Muscle of leg (tissue), 11 donors: ENCODE data around the gene SALL3. TPM values are rescaled to one million over a fixed set of nuclear protein-coding genes. Genes with fewer than 3 reads are reported as not detected.

Experiments
- DNase-seq: peaks from one replicate; pipeline ENCODE4 v3.0.0; 2013
- H3K27ac ChIP-seq: one replicate; pipeline ENCODE4 v1.5.1; 2013; ENCODE audit warnings: mild to moderate bottlenecking, low read length, control low read depth
- H3K27me3 ChIP-seq: one replicate; pipeline ENCODE4 v1.6.1; 2013; ENCODE audit warnings: low read length; ENCODE audit not compliant: control insufficient read depth, insufficient read depth
- H3K36me3 ChIP-seq: one replicate; pipeline ENCODE4 v1.6.1; 2013; ENCODE audit warnings: low read length; ENCODE audit not compliant: control insufficient read depth, insufficient read depth
- H3K4me1 ChIP-seq: one replicate; pipeline ENCODE4 v1.6.1; 2013; ENCODE audit warnings: low read length; ENCODE audit not compliant: control insufficient read depth, insufficient read depth
- H3K4me3 ChIP-seq: one replicate; pipeline ENCODE4 v1.5.1; 2013; ENCODE audit warnings: low read length, control low read depth
- H3K9me3 ChIP-seq: replicated peaks from 2 replicates; pipeline ENCODE4 v1.6.1; 2013; ENCODE audit warnings: low read depth, low read length; ENCODE audit not compliant: control insufficient read depth
- WGBS: methylation state at CpG from one replicate; pipeline ENCODE4 v1.1.5; 2013; ENCODE audit warnings: missing lambda C conversion rate; ENCODE audit not compliant: insufficient coverage; 5-methylcytosine and 5-hydroxymethylcytosine counted together
- polyA plus RNA-seq, 8 donors: library from polyadenylated mRNA; unstranded; fragments of 120-200 nt; gene quantifications; one replicate each; pipeline versions ENCODE4 v1.2.1 to v1.2.3, GENCODE V29; 2013; ENCODE audit warnings: inconsistent platforms in 1 of 8, low replicate concordance in 1 of 8; ENCODE audit not compliant: insufficient read length in 8 of 8, insufficient read depth in 1 of 8
- total RNA-seq: library from RNA; stranded (reverse); fragments of 120-200 nt; gene quantifications from one replicate; pipeline ENCODE4 v1.2.4, GENCODE V29; 2013

SALL3 gene
- total and polyA plus RNA-seq, 9 donors = 0.07 to 0.09 TPM; not detected in 7

DNA sequence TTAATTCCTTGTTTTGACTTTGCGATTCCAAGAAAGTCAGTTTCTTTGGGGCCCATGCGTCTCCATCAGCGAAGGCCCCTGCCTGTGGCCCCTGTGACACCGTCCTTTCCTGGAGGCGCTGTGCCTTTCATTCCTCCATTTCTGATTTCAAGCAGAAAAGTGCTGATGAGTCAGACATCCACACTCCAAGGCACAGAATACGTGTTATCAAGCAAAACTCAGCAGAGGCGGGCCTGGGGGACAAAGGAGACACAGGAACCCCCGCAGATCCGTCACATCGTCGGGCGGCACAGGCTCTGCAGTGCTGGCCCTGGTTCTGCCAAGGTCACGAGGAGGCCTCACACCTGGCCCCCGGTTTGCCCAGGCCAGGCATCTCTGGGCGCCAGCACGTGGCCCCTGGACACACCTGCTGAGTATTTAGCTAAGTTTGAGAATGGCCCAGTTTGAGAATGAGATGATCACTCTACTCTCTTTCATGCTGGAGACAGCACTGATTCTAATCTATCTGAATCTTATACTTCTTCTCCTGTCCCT is 7.2 kb upstream of the SALL3 start:
- no peaks in the 10 kb centered on the region for H3K36me3 ChIP-seq
- WGBS = 57% methylated on average over 12 of the region's 16 CpGs
- H3K9me3 ChIP-seq = no peaks in the 10 kb centered on the region
- peaks cover 86% of the 10 kb centered on the region for H3K27me3 ChIP-seq
- no peak for DNase-seq
- H3K27ac ChIP-seq = no peak overlapping the region
- peaks cover 7% of the 10 kb centered on the region for H3K4me1 ChIP-seq
- H3K4me3 ChIP-seq = no peak overlapping the region

- Histone ChIP-seq H3K36me3 (no peaks in the 10 kb centered on the region), H3K27ac (no peak overlapping the region), H3K4me1 (peaks cover 7% of the 10 kb centered on the region), H3K9me3 (no peaks in the 10 kb centered on the region), H3K4me3 (no peak overlapping the region), H3K27me3 (peaks cover 89% of the 10 kb centered on the region)
- 2% methylated on average over 31 of the region's 31 CpGs for WGBS
- no peak for DNase-seq
These were observed 6.7 kb upstream of the SALL3 start for GRCh38 chr18:78972930-78973331.

DNA sequence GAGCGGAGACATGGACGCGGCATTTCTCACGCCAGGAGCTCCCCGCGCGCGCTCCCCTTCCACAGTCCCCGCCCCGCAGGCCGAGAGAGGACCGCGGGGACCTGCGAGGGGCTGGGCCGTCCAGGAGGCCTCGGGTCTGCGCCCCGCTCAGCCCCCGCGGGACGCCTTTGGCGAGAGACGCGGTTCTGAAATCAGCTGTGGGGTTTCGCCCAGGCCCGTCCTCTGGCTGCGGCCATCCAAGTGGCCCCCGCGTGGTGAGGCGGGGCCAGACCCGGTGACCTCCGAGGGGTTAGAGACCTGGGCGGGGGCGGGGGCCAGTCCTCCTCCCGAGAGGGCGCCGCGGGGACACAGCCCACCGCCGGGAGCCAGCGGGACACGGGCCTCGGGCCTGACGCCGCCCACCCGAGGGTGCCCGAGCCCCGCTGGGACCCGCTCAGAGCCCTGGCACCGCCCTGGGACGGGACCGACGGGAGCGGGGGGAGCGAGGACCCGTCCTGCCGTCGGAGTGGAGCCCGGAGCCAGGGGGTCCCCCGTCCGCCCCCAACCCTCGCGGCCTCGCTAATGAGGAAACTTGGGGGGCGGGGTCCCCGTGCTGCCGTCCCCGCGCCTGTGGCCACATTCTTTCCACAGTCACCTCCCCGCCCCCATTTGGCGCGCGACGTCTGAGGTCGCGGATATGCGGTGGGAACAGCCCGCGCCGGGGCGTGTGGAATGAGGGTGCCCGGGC is 6.1 kb upstream of the SALL3 start:
- no peak for DNase-seq
- H3K27me3 ChIP-seq = peaks cover 93% of the 10 kb centered on the region

GRCh38 chr18:78974115-78974761 is 5.4 kb upstream of the SALL3 start:
- no peak overlapping the region for H3K4me3 ChIP-seq
- H3K4me1 ChIP-seq = peaks cover 7% of the 10 kb centered on the region
- WGBS = under 1% methylated on average over 76 of the region's 77 CpGs
- no peaks in the 10 kb centered on the region for H3K9me3 ChIP-seq
- H3K27ac ChIP-seq = no peak overlapping the region
- peaks cover 91% of the 10 kb centered on the region for H3K27me3 ChIP-seq
- H3K36me3 ChIP-seq = no peaks in the 10 kb centered on the region
- no peak for DNase-seq

More for the DNA sequence above, 6.1 kb upstream of the SALL3 start:
- Histone ChIP-seq H3K27ac (no peak overlapping the region), H3K9me3 (no peaks in the 10 kb centered on the region), H3K36me3 (no peaks in the 10 kb centered on the region), H3K4me1 (peaks cover 7% of the 10 kb centered on the region), H3K4me3 (no peak overlapping the region)
- under 1% methylated on average over 80 of the region's 82 CpGs for WGBS

GRCh38 chr18:78975292-78975691 is 4.3 kb upstream of the SALL3 start:
- H3K27me3 ChIP-seq = peaks cover 82% of the 10 kb centered on the region
- 0% methylated on average over 5 of the region's 10 CpGs for WGBS
- DNase-seq = no peak

GRCh38 chr18:78975699-78976335 is 3.8 kb upstream of the SALL3 start:
- H3K4me1 ChIP-seq = peaks cover 8% of the 10 kb centered on the region
- H3K4me3 ChIP-seq = no peak overlapping the region
- no peak overlapping the region for H3K27ac ChIP-seq
- no peak for DNase-seq
- no CpG with 5 or more reads among the region's 4 CpGs for WGBS
- H3K36me3 ChIP-seq = no peaks in the 10 kb centered on the region
- peaks cover 85% of the 10 kb centered on the region for H3K27me3 ChIP-seq
- H3K9me3 ChIP-seq = no peaks in the 10 kb centered on the region

More at GRCh38 chr18:78975292-78975691, 4.3 kb upstream of the SALL3 start:
- H3K4me3 ChIP-seq = no peak overlapping the region
- no peak overlapping the region for H3K27ac ChIP-seq
- H3K9me3 ChIP-seq = no peaks in the 10 kb centered on the region
- peaks cover 7% of the 10 kb centered on the region for H3K4me1 ChIP-seq
- no peaks in the 10 kb centered on the region for H3K36me3 ChIP-seq

DNA sequence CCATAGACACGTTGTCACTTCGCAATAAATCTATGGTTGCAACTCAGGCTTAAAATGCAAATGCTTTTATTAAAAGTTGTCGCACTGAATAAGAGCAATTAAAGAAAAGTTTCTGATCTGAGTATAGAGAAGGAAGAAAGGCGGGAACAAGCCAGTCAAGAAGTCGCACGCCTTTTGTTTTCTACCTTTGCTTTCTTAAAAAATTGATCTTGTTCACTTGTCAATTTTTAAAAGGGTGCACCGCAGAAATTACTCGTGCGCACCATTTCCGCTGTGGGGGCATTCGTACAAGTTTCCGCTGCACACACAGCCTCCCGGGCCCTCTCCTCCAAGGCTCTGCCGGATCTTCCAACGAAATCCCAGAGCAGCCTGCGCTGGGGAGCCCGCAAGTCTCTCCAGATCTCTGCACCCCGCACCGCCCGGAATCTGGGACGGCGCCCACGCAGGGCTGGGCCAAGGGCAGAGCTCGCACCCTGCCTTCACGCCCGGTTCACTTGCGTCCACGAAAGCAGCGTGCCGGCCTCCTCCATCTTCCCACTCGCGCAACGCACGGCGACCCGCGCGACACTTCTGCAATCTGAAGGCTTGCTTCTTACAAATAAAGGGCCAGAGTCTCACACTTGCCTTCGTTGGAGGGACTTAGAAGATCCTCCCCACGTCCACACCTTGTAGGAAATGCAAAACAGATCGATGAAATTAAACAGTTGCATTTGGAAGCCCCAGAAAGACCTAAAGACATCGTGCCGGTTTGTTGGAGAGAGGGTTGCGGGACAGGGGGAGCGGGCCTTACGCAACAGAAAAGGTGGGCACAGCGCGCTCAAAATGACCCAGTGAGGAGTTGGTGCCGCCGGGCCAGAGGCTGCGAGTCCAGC is 2.6 kb upstream of the SALL3 start:
- H3K4me1 ChIP-seq = peaks cover 12% of the 10 kb centered on the region
- no peaks in the 10 kb centered on the region for H3K9me3 ChIP-seq
- DNase-seq = no peak
- 2% methylated on average over 42 of the region's 51 CpGs for WGBS
- H3K27ac ChIP-seq = no peak overlapping the region
- H3K36me3 ChIP-seq = no peaks in the 10 kb centered on the region
- no peak overlapping the region for H3K4me3 ChIP-seq
- H3K27me3 ChIP-seq = peaks cover 84% of the 10 kb centered on the region

DNA sequence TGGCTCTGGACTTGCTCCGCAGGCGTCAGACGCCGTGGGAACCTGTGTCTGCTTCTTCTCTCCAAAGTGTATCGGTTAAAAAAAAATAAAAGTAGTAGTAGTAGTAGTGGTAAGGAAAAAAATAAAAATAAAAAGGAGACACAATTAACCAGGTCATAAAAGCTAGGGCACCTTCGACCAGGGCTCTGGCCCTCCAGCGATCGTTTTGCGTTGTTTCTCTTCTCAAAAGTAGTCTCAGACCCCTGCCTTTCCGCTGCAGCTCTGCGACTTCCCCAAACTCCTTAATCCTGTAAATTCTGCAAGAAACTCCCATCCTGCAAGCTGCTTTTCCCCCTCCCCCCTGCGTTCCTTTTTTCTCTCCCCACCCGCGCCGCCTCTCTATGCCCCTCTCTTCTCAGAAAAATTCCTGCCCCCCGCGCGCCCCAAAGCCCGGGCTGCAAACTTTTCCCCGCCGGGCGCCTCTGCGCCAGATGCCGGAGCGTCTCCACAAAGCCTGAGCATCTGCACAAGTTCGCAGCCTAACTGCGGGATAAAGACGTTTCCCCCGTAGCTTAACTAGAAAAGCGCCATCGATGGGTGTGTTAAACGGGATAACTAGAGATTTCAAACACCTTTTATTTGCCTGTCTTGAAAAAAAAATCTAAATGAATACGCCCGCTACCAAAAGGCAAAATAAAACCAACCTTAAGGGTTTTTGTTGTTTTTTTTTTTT is 1.8 kb upstream of the SALL3 start:
- no peak overlapping the region for H3K27ac ChIP-seq
- H3K4me1 ChIP-seq = peaks cover 12% of the 10 kb centered on the region
- H3K27me3 ChIP-seq = peaks cover 82% of the 10 kb centered on the region
- WGBS = under 1% methylated on average over 24 of the region's 34 CpGs
- H3K36me3 ChIP-seq = no peaks in the 10 kb centered on the region
- no peak for DNase-seq
- no peaks in the 10 kb centered on the region for H3K9me3 ChIP-seq
- no peak overlapping the region for H3K4me3 ChIP-seq

GRCh38 chr18:78978349-78979055 is 1.1 kb upstream of the SALL3 start:
- no peaks in the 10 kb centered on the region for H3K36me3 ChIP-seq
- peaks cover 5% of the 10 kb centered on the region for H3K4me1 ChIP-seq
- no peaks in the 10 kb centered on the region for H3K9me3 ChIP-seq
- H3K27me3 ChIP-seq = peaks cover 79% of the 10 kb centered on the region
- DNase-seq = no peak
- H3K27ac ChIP-seq = no peak overlapping the region
- H3K4me3 ChIP-seq = no peak overlapping the region
- under 1% methylated on average over 74 of the region's 80 CpGs for WGBS
